OCI-LY7 (cell line): ENCODE results near the gene ISM1.

Experiments used
- EZH2phosphoT487 ChIP-seq: fragments of 200-600 bp; sonication (generic); IDR thresholded peaks from 2 replicates; pipeline ENCODE4 v1.6.1; 2018; ENCODE audit warnings: low read depth, borderline replicate concordance, mild to moderate bottlenecking, mixed run types, antibody characterized with exemption, low read length, moderate library complexity, mixed read lengths
- TF ChIP-seq, protein P1 (sequence below): fragments of 200-600 bp; sonication (generic); conservative IDR thresholded peaks from 2 replicates; pipeline ENCODE4 v1.5.1; 2014; ENCODE audit warnings: mild to moderate bottlenecking, antibody characterized with exemption, low read length, moderate library complexity, mixed read lengths

DNA sequence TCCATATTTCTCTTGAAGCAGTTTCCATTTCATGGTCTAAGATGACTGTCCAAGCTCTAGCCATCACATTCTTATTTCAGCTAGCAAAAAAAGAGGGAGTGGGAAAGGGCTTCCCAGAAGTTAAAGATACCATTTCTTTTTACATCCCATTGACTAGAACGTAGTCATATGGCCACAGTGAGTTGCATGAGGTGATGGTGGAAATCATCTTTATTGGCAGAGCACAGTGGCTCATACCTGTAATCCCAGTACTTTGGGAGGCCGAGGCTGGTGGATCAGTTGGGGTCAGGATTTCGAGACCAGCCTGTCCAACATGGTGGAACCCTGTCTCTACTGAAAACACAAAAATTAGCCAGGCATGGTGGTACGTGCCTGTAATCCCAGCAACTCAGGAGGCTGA lies 99.6 kb downstream of the ISM1 start:
- TF ChIP-seq, protein P1, sequence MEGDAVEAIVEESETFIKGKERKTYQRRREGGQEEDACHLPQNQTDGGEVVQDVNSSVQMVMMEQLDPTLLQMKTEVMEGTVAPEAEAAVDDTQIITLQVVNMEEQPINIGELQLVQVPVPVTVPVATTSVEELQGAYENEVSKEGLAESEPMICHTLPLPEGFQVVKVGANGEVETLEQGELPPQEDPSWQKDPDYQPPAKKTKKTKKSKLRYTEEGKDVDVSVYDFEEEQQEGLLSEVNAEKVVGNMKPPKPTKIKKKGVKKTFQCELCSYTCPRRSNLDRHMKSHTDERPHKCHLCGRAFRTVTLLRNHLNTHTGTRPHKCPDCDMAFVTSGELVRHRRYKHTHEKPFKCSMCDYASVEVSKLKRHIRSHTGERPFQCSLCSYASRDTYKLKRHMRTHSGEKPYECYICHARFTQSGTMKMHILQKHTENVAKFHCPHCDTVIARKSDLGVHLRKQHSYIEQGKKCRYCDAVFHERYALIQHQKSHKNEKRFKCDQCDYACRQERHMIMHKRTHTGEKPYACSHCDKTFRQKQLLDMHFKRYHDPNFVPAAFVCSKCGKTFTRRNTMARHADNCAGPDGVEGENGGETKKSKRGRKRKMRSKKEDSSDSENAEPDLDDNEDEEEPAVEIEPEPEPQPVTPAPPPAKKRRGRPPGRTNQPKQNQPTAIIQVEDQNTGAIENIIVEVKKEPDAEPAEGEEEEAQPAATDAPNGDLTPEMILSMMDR = no peak
- TF ChIP-seq EZH2phosphoT487 = no peak
